ENCODE measurements around the gene HNRNPH2. TPM values are rescaled to one million over a fixed set of nuclear protein-coding genes. Genes with fewer than 3 reads are reported as not detected.

HNRNPH2 gene
- total and polyA plus RNA-seq, 9 of the 15 experiments (the other 6 are each of a cell fraction or from before 2014, with no cell fraction given), result 40.0 to 130 (median 60.3) TPM

DNA sequence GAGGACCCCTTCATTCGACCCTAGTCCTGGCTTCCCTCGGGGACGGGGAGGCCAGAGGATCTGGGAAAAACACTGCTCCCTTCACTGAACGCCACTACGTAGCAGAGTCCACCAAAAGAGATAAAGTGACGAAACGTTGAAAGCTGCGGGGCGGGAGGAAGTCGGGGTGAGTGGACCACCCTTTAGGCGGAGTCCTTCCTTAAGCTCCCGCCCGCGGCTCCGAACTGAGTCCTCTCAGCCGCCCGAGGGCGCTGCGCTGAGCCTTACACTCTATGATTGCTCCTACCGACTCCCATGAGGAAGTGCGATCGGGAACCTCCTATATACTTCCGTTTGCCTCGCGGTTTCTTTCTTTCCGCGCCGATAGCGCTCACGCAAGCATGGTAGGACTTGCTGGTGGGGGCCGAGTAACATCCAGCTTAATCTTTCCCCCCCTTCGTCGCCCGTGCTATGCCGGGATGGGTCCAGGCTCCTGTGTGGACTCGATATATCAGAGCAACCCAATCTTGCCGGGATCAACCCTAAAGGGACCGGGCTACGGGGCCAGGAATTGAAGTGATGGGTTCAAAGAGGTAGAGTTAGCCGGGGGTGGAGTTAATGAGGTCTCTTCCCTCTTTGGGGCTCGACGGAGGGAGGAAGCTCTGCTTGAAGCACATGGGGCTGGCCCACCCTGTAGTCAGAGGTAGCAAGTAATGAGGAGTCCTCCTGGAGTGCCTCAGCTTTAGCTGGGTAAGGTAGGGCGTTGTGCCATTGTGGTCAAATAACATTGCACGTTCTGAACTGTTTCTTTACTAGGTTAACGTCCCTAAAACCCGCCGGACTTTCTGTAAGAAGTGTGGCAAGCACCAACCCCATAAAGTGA, 17.1 kb upstream of the HNRNPH2 start, which contains the start of gene RPL36A (continued):
- TF ChIP-seq MGA (IDR thresholded peaks at IDR 0.05) (peak; percentile 69; the same call in 1 of the 2 replicates), SAFB2 (IDR thresholded peaks at IDR 0.05; ENCODE audit: borderline replicate concordance, low read depth, low read length, severe bottlenecking) (no peak), CSDE1 (IDR thresholded peaks at IDR 0.05) (no peak), USF1 (CRISPR knock-in tag; IDR thresholded peaks at IDR 0.05) (no peak), KLF13 (tag; IDR thresholded peaks at IDR 0.05; ENCODE audit: borderline replicate concordance, low read depth) (no peak), E2F3 (CRISPR knock-in tag; IDR thresholded peaks at IDR 0.05) (no peak), NBN (IDR thresholded peaks at IDR 0.05; ENCODE audit: low read depth) (peak; percentile 65; the same call in 1 of the 2 replicates), SMARCA5 (IDR thresholded peaks at IDR 0.05) (no peak), NR2C1 (IDR thresholded peaks at IDR 0.05) (peak; percentile 60; the same call in 1 of the 2 replicates), NR2C1 (tag; IDR thresholded peaks at IDR 0.05) (peak; percentile 59; the same call in 1 of the 2 replicates), PURB (CRISPR knock-in tag; IDR thresholded peaks at IDR 0.05; ENCODE audit: low read depth) (no peak), TAF7 (tag; IDR thresholded peaks at IDR 0.05) (peak; percentile 98), ELF4 (CRISPR knock-in tag; IDR thresholded peaks at IDR 0.05) (no peak)

Data from K562 (cell line).